Esophagus muscularis mucosa (tissue), 3 donors: ENCODE results near the gene USF1.

Source experiments
- CTCF ChIP-seq, 3 experiments: fragments of 200-600 bp in 2 of 3; fragments of 450-650 bp in 1 of 3; sonication (generic) in 2 of 3; IDR thresholded peaks; one replicate each; pipeline ENCODE4 v1.5.1; 2017 to 2019; ENCODE audit warnings: antibody characterized with exemption in 3 of 3, mild to moderate bottlenecking in 2 of 3, moderate library complexity in 1 of 3
- POLR2A ChIP-seq: fragments of 450-650 bp; IDR thresholded peaks from one replicate; pipeline ENCODE4 v1.6.1; 2017; ENCODE audit warnings: antibody characterized with exemption, moderate library complexity, mild to moderate bottlenecking, low read depth
- POLR2AphosphoS5 ChIP-seq, 2 donors: sonication (generic); formaldehyde crosslinking; IDR thresholded peaks; one replicate each; pipeline ENCODE4 v1.6.1; 2017; ENCODE audit warnings: antibody characterized with exemption in 2 of 2

- TF ChIP-seq POLR2A (no peak), POLR2AphosphoS5 (IDR thresholded peaks at IDR 0.05) (no peak), CTCF (IDR thresholded peaks at IDR 0.05) (no peak)
These were observed 39.4 kb upstream of the USF1 start for GRCh38 chr1:161085165-161085564.
